G401.6 (cell line): ENCODE results near the gene MMADHC.

Experiments used
- FAIRE-seq: peaks from 2 replicates; lab custom pipeline; 2012; peaks lifted over from hg19 to GRCh38; lab: Jason Lieb, UNC

Gene MMADHC

DNA sequence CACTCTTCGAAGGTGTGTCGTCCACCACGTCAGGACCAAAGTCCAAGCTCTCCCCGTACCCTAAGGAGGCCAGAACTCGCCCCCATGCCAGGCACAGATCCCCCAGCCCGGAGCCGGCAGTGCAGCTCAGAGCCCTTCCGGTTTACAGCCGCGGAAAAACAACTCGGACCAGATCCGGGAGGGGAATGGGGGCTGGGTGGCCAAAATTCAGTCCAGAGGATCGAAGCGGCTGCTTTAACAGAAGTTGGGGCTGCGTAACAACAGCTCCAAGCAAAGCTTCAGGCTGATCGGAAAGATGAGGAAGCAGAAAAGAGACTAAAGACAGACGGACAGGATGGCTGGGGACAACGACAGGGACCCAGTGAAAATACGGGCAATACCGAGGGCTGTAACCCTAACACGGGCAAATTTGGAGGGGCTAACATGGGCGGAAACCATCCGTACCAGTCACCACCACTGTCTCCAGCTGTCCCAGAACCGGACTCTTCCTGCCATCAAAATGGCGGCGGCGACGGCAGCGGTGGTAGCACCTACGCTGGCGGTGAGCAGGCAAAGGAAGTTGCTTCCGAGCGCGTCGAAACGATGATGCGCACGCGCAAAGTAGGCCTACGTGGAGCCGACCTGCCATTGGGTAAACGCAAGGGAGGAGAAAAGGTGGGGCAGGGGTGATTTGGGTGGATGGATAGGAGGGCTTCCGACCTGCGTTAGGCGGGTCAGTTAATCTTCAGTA is at the start of gene MMADHC:
Gene MMADHC (minus strand): TSS at position 556 of the 730 bp plus-strand sequence. CDS start 678 bp downstream, outside the sequence.
- FAIRE-seq, result peak; percentile 98

DNA sequence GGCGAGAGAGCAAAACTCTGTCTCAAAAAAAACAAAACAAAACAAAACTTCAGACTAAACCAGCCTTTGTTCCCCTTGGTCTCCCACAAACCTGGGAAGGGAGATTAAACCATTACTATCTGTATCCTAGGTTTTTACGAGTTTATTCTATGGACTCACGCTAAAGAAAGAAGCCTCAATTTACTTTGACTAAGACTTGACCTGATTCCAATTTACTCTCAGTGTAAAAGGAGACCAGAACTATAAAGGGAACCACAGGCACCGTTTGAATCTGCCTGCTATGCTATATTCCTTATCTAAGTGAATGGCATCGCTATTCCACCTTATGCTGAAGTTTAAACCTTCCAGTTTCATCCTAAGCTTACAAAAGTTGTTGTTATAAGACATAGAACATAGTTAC is 46.5 kb upstream of the MMADHC start:
- no peak for FAIRE-seq

DNA sequence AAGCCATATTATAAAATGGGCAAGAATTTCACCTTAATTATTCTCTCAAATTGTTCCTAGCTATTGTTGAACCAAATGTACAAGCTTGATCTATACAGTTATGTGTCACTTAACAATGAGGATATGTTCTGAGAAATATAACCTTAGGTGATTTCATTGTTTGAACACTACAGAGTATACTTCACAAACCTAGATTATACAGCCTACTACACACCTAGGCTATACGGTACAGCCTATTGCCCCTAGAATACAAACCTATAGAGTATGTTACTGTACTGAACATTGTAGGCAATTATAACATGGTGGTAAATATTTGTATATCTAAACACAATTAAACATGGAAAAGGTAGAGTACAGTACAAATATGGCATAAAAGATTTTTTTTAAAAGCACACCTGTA is 42.9 kb upstream of the MMADHC start:
- no peak for FAIRE-seq

DNA sequence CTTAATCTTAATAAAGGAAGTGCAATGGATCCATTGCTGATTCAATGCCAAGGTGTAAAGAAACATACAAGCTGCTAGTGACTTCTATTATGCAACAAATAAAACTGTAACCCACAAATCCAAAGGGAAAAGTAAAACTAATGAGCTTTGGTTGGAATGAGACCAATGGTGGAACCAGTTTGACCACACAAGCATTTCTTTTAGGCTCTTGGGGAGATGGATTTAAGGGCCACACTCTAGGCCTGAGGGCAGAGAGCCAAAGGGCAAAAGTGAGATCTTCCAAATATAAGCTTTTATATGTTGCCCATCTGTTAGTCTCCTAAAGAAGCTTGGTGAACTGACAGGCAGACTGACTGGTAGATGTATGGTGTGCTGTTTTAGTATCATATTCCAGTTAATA is 41.5 kb upstream of the MMADHC start:
- FAIRE-seq, result no peak

DNA sequence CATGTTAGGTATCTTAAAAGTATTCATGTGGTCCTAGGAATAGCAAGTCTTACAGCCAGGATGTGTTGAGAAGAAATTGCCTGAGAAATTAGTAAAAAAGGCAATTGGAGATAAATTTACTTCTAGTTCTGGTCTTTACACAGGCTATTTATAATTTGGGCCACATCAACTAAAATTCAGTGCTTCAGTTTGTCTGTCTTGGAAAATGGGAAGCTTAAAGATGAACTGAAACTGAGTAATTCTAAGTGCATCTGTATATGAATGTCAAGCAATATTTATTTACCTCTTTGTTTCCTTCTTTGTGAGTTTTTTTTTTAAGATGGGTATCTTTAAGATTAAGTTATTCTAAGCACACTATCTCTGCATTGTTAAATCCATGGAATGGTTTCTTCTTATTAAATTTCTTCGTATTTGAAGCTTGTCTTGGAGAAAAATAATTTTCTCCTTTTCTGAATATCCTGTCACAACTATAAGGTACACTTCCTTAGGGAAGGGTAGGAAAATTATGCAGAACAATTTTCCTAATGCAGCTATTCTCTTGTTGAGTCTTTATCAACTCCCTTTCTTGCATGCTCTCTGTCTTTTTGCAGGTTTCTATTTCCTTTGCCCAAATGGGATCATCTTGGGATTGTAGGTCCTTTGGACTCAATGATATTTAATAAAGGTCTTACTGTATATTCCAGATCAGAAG is 39.7 kb upstream of the MMADHC start:
- peak; percentile 21 for FAIRE-seq

DNA sequence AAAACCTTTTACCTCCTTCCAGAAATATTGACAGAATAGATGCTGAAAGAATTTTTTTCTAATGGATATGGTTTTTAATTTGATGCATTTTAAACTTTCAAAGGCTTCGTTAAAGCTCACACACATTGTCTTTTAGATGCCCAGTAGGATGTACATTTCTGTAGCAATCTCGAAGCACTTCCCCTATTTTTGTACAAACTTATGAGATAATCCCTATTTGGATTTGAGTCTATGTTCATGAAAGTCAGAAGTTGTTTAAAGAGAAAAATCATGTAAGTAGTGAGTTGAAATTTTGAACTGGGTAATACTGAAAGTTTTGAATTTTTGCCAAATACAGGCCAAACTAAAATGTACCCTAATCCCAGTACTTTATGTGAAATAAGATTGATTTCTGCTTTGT is 38.1 kb upstream of the MMADHC start:
- no peak for FAIRE-seq

DNA sequence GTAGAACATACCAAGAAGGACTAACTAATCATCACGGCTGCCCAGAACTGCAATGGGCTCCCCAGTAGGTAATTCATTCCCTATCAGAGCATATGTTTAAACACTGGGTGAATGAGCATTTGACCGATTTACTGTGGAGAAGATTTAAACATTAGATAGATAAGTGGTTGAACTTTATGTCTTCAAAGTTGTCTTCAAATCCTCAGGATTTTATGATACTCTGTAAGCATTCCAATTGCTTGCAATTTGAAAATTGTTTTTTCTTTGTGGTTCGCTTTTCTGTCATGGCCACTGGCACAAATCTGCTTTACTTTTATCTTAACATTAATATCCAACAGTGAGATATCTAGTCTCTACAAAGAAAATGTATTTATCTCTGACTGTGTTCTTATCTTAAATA is 37.7 kb upstream of the MMADHC start:
- no peak for FAIRE-seq

DNA sequence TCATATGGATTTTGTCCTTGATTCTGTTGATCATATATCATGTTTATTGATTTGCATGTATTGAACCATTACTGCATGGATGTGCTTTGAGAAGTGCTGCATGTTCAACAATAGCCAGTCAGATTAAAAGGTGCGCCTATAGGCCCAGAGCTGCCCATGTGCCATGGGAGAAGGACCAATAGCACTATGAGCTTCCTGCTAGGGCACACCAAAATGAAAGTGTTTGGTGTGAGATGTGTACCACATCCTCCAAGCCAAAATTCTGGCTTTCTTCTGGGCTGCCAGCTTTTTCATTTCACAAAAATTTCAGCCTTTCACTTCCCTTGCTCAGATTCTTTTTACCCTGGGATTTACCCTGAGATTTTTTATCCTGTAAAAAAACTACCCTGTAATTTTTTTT is 34.8 kb upstream of the MMADHC start:
- no peak for FAIRE-seq

DNA sequence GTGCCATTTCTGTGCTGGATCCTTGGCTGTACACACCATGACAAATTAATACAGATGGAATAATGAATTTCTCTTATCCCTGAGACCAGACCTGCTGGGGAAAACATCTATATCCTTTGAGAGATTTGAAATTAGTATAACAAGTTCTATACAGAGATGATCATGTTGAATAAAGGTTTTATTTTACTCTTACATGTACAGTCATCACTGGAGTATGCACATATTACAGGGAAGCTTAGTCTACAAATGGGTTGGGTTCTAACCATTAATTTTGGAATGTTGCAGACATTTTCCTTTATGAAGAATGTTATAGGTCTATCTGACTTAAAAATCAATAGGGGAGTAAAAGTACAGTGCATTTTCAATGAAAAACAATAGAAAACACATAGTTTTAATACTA is 29.9 kb upstream of the MMADHC start:
- peak; percentile 76 for FAIRE-seq

DNA sequence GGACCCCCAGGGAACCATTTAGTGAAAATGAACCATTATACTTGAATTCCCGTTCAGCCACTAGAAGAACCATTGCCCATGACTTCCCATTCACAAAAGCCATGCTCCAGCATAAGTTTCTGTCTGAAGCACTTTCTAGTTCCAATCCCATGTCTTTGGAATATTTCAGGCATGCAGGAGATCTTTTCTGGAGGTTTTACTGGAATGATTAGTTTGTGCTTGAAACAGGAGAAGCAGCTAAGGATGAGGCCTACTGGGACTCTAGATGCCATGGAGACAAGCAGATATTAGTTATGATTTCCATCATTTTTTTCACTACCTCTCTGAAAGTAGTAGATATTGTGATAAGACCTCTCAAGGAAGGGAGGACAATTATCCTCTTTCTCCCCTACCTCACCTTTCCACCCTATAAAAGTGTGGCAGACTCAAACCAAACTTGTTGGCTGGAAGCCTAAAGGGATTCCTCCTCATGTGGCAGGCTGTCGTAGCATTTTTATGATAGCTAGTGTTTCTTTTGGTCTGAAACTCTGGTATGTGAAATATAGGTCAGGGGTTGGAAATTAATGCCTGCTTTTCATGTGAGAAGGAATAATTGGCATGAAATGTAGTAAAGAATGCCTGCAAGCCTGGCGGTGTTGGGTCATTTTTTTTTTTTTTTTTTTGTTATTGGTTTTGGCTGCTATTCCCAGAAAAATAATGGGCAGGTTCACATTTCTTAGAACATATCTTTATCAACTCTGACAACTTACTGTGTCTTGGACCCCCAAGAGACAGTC is 29.3 kb upstream of the MMADHC start:
- no peak for FAIRE-seq

DNA sequence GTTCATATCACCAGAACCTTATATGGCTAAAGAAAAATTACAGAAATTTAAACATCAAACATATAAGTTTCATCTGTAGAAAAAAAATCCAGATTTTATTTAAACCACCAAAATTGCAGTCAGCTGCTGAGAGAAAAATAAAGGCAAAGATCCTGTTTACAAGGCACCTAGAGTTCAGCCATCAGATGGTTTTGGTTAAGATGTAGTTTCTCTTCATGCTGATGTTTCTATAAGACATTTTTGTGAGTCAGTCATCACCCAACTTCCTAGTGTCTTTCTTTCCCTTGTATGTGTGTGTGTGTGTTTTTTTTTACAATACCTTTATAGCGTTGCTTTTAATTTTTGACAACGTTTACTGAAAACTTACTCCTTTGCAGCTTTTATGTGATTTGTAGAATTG is 26.1 kb upstream of the MMADHC start:
- peak; percentile 40 for FAIRE-seq

DNA sequence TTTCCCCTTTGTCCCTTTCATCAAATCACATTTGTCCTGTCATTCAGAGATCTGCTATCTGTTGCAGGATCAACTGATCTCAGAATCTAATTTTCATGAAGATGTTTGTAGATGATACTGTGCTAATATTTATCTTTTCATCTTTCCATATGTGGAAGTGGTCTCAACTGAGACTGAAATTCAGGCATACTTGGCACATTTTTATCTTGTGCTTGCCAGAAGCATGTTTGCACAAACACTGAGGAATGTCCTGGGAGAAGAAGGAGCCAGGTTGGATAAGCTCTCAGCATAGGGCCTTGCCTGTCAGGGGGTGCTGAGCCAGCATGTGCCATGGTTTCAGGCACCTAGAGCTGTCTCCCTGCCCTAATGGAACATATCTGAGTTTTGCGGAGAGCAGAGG is 24.5 kb upstream of the MMADHC start:
- FAIRE-seq, result no peak

DNA sequence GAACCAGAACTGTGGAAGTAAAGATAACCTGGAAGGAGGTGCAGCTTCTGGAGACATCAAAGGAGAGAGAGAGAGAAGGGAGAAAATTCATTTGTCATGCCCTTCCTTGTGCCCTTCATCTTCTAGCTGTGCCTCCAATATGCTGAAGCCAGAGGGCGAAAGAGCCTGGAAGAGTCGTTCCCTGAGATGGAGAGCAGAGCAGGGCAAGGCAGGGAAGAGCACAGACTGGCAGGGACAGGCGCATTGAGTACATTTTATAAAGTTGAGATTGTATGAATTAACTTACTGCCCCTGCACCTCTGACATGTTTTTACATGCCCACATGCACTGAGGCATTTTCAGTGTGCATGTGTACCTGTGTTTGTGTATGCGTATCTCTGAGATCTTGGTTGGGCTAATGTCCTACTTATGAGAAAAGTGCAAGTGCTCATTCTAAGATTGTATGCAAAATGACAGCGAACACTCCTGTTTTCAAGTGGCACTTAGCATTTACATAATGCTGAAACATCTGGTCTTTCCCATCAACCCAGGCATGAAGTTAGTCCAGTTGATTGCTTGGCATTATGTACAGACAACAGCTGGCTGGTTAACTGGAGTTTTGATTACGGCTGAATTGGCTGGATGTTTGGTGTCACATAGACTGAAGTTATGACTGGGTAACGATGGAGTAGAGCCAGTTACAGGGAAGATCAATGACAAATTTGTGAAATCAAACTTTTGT is 23.7 kb upstream of the MMADHC start:
- no peak for FAIRE-seq

DNA sequence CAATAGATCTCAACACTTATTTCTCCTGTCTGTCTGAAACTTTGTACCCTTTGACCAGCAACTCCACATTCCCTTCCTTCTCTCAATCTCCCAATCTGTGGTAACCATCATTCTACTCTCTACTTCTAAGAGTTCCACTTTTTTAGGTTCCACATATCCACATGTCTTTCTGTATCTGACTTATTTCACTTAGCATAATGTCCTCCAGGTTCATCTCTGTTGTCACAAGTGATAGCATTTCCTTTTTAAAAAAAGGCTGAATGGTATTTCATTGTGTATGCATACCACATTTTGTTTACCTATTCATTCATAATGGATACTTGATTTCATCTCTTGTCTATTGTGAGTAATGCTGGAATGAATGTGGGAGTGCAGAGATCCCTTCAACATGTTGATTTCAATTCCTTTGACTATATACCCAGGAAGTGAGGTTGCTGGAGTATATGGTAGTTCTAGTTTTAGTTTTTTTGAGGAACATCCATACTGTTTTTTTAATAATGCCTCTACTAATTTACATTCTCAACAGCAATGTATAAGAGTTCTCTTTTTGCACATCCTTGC is 18.8 kb upstream of the MMADHC start:
- FAIRE-seq, result no peak

DNA sequence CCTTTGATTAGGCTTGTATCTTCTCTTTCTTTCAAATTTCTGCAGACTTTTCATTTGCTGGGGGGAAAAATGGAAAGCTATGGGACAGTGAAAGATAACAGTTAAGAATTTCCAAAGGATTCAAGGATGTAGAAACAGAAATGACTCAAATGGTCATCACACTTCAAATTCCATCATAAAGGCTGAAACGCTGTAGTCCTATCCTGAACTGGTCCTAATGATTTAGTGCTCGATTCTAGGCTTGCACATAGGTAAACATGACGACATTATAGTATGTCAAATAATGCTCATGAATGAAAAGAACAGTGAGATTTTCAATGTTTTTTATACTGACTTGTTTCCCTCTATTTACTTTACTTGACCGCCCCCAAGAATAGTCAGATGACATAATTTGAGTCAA is 15.7 kb upstream of the MMADHC start:
- FAIRE-seq, result no peak

DNA sequence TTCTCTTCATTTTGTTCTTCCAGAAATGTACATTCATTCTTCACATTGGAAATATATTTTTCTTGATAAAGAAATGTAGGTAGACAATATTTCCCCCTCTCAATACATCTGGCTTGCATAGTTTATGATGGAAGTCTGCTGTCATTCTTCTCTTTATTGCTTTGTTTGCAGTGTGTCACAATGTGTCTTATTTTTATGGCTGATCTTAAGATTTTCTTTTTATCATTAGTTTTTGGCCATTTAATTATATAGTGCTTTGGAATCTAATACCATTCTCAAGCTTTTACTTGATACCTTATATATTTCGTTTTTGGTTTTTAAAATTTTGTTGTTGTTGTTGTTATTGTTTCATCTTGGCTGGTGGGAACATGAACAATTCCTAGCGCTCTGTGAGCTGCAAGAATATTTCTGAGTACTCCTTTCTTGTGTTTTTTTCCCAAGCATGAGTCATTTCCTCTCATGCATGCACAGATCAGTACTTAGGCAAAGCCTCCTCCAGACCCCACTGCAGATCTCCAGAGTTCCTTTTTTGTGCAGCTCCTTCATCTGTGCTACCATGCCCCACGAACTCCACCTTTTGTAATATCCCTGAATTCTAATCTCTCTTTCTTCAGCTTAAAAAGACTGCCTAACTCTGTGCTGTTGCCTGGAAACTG is 13.7 kb upstream of the MMADHC start:
- FAIRE-seq, result peak; percentile 75

DNA sequence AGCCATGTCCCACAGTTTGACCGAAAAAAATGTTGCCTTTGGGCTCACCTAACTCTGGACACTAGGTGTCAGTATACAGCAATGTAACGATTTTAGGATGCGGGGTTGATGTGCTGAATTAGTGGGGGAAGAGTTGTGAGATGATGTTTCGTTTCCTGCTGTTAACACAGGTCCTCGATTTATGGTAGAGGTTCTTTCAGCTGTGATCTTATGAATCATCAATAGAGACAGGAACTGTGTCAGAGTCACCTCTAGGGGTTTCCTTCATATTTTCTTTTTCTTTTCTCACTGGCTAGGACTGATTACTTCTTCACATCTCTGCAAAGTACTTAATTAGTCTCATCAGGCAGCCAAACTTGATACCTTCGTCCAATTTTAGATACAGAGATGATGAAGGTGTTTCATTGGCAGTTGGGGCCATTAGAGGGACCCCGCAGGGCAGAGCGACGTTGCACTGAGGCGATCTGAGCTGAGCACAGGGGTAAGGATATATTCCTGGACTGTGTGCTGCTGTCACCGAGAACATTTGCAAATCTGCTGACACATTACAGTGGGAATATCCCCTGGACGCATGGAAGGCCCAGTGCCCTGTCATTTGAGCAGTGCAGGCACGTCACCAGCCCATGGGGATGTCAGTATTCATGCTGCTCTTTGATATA is 10.2 kb upstream of the MMADHC start:
- FAIRE-seq, result peak; percentile 100

DNA sequence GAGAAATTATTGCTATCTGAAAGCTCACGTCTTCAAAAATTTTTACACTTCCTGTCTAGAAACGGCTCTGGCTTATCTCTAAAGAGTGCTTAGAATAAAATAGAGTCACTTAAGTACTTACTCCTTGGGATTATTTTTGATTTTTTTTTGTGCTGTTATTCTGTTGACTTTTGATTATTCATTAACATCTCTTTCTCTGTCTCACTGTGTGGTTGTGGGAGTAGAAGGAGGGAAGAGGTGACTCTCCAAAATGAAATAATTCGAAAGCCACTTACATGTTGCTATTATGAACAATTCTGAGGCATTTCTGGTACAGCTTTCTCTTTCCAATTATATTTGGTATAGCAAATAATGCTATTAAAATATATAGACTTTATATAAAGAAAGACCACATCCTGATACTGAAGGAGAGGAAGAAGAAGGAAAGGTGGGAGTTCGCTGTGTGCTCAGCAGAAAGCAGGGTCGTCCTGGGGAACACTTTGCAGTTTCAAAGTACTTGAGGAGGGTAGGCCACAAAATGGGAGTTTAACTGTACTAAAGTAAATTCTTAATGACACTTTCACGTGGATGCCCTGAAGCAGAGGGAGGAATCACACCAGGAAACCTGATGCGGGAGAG is 9.6 kb upstream of the MMADHC start:
- FAIRE-seq, result no peak

DNA sequence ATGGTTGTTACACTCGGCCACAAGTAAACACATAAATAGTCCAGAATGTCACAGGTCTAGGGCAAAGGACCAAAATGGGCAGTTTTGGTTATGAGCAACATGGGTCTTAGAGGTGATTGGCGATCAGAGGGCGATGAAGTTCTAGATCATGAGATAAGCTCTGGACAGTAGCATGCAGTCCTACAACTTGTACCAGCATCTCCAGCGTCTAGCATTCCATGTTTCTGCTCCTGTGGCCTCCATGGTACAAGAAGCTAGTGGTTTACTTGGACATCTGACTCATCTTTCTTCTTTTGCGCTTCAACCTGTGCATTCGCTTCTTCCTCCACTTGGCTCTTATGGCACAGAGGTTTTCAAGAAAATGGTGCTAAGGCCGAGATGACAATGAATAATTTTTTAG is 8.9 kb upstream of the MMADHC start:
- no peak for FAIRE-seq

DNA sequence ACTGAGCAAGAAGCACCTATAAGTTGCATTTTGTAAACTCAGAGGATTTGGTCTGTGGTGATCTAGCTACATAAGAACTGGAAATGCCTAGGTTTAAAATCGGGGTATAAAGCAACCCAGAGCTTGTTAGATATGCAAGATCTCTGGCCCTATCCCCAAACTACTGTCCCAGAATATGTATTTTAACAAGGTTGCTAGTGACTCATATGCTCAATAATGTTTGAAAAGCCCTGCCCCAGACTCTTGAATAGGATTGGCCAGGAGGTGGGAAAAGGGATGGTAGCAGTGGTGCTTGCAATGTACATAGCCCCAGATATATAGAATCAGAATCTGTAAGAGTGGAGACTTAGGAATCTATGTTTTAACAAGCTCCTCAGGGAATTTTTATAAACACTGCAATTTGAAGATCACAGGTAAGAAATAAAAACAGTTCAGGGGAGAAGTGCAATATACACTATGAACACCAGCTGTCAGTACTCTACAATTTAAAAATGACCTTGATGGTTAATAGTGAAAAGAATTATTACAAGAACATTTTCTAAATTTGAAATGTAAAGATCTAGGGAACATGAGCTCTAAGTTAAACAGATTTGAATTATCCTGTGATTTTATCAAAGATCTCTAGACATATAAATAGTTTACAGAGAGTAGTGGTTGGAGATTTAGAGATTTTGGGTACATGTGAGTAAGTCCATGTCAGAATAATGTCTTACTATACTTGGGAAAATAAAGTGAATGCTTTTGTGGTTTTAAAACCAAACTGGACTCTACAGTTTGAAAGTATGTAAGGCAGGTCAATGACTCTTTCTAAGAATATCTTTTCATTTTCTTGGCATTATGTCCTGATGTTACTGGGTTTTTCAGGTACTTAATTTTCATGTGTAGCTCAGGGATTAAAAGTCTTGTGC is 7.7 kb upstream of the MMADHC start:
- FAIRE-seq, result peak; percentile 99
